Measurements from ENCODE around the gene ANO9.

ANO9 gene

GRCh38 chr11:385594-386351, 56.0 kb downstream of the ANO9 start:
- no peak for DNase-seq (ENCODE audit: low read depth in 2 of 2)

- DNase-seq (ENCODE audit: low read depth in 2 of 2), result no peak
These were observed 57.3 kb downstream of the ANO9 start for GRCh38 chr11:384511-384910.

DNA sequence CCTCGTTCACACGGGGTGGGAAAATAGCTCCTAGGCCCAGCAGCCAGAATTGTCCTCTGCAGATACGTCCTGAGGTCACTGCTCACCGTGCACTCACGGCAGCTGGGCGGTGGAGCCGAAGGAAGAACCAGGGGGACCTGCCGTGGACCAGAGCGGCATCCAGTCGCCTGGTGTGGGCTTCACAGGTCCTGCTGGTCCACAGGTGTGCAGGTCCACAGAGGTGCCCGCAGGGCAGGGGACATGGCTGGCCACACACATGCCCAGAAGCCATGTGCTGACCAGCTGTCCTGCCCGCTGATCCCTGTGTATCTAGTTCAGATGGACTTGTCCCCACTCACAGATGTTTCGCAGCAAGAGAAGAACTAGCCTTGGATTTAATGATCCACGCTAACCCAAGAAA, 58.4 kb downstream of the ANO9 start:
- DNase-seq (ENCODE audit: low read depth in 2 of 2), result no peak

GRCh38 chr11:382081-382629, 59.7 kb downstream of the ANO9 start:
- no peak for DNase-seq (ENCODE audit: low read depth in 2 of 2)

GRCh38 chr11:381501-382072, 60.2 kb downstream of the ANO9 start:
- no peak for DNase-seq (ENCODE audit: low read depth in 2 of 2)

GRCh38 chr11:380996-381395, 60.8 kb downstream of the ANO9 start:
- no peak for DNase-seq (ENCODE audit: low read depth in 2 of 2)

DNA sequence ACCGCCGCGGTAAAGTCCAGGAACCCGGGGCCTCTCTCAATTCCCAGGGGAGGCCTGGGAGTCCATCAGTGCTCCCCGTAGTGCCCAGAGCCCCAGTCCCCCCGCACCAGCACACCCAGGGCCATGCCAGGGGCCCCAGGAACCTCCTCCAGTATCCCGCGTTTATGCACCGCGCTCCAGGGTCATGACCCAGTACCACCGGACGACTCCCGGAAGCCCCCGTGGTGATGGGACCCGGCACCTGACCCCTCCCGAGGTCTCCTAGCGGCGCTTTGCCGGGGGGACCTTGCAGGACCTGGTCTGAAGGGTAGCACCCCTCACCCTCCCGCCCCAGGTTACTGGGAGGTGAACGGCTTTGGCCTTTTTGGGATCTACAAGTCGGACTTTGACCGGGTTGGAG, 61.3 kb downstream of the ANO9 start:
- no peak for DNase-seq (ENCODE audit: low read depth in 2 of 2)

DNA sequence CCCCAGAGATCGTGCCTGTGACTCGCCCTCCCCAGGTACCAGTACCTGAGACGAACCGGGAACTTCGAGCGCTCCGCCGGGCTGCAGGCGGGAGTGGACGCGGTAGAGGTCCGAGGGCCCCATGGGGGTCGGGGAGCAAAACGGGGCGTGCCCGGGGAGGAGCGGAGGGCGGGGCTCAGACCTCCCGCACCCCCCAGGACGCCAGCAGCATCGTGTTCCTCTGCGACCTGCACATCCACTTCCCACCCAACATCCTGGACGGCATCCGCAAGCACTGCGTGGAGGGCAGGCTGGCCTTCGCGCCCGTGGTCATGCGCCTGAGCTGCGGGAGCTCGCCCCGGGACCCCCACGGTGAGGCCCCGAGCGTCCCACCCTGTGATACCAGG, 61.7 kb downstream of the ANO9 start:
- DNase-seq (ENCODE audit: low read depth in 2 of 2), result no peak

DNA sequence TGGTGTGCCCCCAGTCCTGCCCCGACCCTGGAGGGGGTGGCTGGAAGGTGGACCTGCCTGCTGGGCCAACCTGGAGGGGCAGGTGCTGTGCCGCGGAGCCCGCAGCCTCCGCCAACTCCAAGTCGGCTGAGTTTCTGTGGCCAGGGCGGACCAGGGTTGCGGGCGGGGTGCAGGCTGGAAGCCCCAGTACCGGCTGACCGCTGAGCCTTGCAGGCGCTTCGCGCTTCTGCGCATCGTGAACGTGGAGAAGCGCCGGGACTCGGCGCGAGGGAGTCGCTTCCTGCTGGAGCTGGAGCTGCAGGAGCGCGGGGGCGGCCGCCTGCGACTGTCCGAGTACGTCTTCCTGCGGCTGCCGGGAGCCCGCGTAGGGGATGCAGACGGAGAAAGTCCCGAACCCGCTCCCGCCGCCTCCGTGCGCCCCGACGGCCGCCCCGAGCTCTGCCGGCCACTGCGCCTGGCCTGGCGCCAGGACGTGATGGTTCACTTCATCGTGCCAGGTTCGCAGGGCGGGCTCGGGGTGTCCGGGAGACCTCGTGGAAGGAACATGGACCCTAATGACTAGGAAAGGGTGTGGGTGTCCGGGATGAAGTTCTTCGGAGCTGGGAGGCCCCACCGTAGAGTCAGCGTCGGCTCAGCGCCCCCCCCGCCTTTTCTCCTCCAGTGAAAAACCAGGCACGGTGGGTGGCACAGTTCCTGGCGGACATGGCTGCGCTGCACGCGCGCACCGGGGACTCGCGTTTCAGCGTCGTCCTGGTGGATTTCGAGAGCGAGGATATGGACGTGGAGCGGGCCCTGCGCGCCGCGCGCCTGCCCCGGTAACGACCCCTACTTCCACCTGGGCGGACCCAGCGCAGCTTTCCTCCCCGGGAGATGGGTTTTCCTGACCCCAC, 62.4 kb downstream of the ANO9 start:
- no peak for DNase-seq (ENCODE audit: low read depth in 2 of 2)

GRCh38 chr11:377883-378500, 63.8 kb downstream of the ANO9 start:
- DNase-seq (ENCODE audit: low read depth in 2 of 2), result no peak

DNA sequence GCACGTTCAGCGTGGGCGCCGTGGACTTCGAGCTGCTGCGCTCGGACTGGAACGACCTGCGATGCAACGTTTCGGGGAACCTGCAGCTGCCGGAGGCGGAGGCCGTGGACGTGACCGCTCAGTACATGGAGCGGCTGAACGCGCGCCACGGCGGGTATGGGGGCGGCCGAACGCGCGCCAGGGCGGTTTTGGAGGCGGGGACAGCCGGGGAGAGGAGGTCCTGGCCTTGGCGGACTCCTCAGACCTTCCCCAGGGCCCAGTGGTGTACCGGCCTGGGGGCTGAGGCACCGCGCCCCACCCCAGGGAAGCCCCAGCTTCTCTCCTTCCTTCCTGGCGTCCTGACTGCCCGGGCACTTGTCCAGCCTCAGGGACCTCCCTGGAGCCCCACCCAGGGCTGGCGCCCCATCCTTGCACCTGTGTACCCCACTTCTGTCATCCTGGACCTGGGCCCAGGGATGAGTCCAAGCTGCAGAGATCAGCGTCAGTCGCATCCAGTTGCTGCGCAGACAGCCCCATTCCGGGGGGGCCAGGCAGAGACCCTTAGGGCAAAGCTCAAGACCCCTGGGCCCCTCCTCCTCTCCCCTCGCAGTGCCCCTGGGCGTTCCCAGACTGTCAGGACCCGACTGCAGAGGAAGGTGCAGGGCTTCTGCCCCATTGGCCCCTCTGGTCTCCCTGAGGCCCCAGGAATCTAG, 64.5 kb downstream of the ANO9 start:
- DNase-seq (ENCODE audit: low read depth in 2 of 2), result no peak

- DNase-seq (ENCODE audit: low read depth in 2 of 2), result no peak
These were observed 65.2 kb downstream of the ANO9 start for GRCh38 chr11:376531-377173.

GRCh38 chr11:375065-376025, 66.5 kb downstream of the ANO9 start:
- DNase-seq (ENCODE audit: low read depth in 2 of 2), result no peak

GRCh38 chr11:373716-374551, 67.9 kb downstream of the ANO9 start:
- no peak for DNase-seq (ENCODE audit: low read depth in 2 of 2)

DNA sequence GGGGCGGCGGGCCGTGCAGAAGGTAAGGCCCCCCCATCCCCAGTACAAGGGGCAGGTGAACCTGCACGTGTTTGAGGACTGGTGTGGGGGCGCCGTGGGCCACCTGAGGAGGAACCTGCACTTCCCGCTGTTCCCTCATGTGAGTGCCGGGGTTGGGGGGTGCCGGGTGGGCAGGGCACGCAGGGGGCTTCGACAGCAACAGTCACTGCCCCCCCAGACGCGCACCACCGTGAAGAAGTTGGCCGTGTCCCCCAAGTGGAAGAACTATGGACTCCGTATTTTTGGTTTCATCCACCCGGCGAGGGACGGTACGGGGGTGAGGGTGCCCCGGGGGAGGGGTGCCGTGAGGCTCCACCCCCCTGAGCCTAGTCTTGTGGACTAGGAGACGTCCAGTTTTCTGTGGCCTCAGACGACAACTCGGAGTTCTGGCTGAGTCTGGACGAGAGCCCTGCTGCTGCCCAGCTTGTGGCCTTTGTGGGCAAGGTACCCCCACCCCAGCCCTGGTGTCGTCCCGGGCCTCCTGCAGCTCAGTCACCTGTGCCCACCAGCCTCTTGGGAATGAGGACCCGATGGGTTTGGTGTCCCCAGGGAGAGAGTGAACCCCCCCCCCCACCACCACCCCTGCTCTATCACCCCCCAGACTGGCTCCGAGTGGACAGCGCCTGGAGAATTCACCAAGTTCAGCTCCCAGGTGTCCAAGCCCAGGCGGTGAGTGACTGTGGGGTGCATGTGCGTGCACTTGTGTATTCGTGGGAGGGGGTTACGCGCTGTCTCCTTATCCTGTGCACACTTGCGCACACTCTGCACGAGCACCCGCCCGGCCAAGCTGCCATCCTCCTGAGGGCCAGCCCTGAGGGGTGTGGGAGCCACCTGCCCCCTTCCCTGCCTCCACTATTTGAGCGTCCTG, 68.7 kb downstream of the ANO9 start:
- no peak for DNase-seq (ENCODE audit: low read depth in 2 of 2)

GRCh38 chr11:371716-372590, 69.9 kb downstream of the ANO9 start:
- DNase-seq (ENCODE audit: low read depth in 2 of 2), result no peak

- no peak for DNase-seq (ENCODE audit: low read depth in 2 of 2)
These were observed 70.8 kb downstream of the ANO9 start for GRCh38 chr11:371051-371450.

All from stimulated activated CD4-positive, alpha-beta T cell treated with anti-CD3 and anti-CD28 coated beads, Interleukin-1b, Interleukin-23, amount 100 ng/mL, for 1 hour (primary cell).